Stimulated activated CD8-positive, alpha-beta memory T cell treated with anti-CD3 and anti-CD28 coated beads, Interleukin-12 subunit alpha, Interleukin-12 subunit beta, amount 100 ng/mL, for 24 hours (primary cell): ENCODE data around the gene SMYD3.
"Not testable (repeated sequence)": the region's sequence is repeated elsewhere in the genome, so short reads cannot be mapped to it uniquely, and the experiment has no call there.

Experiments
- DNase-seq: peaks from one replicate; pipeline ENCODE4 v3.0.0-alpha.2; 2020; ENCODE audit errors: extremely low read depth

The SMYD3 gene

GRCh38 chr1:246108278-246108925, 398.7 kb downstream of the SMYD3 start:
- DNase-seq = no peak

DNA sequence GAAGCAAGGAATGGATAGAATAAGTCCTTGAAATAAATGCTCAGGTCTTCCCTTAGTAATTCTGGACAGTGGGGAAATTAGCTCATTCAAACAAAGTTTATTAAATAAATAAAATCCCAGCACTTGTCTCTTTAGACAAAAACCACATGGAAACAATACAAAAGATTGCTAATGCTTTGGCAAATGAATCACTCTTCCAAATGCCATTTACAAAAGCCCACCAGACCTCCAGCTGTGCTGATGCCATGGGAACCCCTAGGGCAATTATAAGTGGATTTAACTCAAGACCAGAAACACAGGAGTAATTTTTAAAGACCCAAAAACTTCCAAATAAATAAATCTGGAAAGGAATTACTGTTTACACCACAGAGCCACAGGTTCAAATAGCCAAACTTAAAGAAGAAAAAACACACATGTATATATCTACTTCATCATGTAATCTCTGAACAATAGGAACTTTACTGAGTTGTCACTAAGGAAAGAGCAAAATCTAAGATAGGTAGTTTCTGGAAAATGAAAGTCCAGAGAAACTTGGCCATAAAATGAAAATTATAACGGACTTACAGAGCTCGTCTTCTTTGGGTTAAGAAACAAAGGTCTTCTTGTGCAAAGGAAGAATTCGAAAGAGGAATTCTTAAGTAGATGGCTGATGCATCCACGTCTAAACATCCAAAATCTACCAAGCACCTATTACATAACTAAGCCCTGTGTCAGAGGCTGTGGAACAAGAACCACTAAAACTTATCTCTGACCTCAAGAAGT, 399.4 kb downstream of the SMYD3 start:
- DNase-seq = no peak

DNA sequence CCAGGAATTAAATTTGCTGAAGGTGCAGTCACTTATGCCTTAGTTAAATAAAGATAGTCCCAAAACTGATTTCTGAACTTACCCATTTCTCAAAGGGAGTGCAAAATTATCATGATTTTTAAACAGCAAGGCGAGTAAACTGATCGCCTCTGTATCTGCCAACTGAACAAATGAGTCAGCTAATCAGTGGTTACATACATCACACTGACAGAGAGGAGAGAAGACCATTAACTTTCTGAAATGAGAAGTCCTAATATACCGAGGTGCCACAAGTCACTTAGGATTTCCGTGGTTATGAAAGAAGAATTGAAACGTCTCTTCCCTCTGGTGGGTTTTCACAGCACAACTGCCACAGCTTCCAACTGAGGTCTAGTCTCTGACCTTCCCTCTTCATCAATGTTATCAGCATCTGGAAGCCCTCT, 400.7 kb downstream of the SMYD3 start:
- DNase-seq = no peak

- no peak for DNase-seq
Measured at GRCh38 chr1:246104927-246105326, 402.2 kb downstream of the SMYD3 start.

DNA sequence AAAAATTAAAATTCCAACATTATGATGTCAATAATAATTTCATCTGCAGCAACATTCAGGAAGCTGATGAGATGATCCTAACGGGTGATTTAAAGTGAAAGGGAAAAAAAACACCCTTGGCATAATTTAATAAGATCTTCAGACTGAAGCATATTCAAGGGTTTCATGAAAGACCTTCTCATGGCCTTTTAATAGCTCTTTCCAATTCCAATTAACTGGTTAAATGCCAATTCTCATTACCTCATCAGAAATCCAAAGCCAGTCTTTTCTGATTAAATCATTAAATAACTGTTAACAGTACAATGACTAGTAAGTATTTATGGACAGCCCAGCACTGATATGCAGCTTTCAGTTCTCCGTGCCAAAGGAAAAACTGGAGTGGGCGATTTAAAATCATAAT, 407.5 kb downstream of the SMYD3 start:
- no peak for DNase-seq

DNA sequence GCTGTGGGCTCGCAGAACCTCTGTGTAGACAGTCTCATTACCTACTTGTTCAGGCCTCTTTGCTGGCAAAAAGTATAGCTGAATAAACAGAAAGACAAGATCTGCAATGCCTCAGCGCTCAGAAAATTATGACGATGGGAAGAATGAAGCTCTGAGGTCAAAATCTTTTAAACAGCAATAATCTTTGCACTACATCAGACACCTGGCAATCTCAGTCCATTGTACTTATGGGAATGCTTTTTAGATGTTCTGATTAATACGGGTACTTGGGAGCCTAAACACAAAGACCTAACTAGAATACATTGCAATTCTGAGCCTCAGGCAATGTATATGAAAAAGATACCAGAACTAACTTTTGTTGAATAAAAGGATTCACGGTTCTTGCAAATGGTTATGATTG, 410.7 kb downstream of the SMYD3 start:
- DNase-seq = no peak

DNA sequence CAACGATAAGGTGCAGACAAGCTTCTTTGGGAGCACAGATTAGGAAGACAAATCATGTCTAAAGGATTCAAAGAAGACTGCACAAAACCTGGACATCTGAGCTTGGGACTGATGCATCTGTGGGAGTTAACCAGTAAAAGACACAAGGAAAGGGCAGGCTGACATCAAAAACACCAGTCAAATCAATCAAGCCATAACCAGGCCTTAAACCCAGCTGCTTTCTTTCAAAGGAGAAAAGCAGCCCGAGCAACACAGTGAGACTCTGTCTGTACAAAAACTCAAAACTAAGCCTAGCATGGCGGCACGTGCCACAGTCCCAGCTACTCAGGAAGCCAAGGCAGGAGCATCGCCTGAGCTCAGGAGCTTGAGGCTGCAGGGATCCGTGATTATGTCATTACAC, 411.6 kb downstream of the SMYD3 start:
- no peak for DNase-seq

DNA sequence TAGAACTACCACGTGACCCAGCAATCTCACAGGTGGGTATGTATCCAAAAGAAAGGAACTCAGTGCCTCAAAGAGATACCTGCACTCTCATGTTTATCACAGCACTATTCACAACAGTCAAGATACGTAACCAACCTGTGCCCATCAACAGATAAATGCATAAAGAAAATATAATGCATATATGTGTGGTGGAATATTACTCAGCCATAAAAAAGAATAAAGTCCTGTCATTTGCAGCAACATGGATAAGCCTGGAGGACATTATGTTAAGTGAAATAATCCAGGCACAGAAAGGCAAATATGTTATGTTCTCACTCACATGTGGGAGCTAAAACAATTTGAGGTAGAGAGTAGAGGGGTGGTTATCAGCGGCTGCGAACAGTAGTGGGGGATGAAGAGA, 413.8 kb downstream of the SMYD3 start:
- DNase-seq = no peak

GRCh38 chr1:246092136-246092535, 414.9 kb downstream of the SMYD3 start:
- no peak for DNase-seq

- DNase-seq = no peak
Measured at GRCh38 chr1:246091477-246091876, 415.6 kb downstream of the SMYD3 start.

GRCh38 chr1:246086191-246086590, 420.9 kb downstream of the SMYD3 start:
- no peak for DNase-seq

- DNase-seq = no peak
Measured at GRCh38 chr1:246083416-246083815, 423.7 kb downstream of the SMYD3 start.

- DNase-seq = no peak
Measured at GRCh38 chr1:246081856-246082668, 425.0 kb downstream of the SMYD3 start.

DNA sequence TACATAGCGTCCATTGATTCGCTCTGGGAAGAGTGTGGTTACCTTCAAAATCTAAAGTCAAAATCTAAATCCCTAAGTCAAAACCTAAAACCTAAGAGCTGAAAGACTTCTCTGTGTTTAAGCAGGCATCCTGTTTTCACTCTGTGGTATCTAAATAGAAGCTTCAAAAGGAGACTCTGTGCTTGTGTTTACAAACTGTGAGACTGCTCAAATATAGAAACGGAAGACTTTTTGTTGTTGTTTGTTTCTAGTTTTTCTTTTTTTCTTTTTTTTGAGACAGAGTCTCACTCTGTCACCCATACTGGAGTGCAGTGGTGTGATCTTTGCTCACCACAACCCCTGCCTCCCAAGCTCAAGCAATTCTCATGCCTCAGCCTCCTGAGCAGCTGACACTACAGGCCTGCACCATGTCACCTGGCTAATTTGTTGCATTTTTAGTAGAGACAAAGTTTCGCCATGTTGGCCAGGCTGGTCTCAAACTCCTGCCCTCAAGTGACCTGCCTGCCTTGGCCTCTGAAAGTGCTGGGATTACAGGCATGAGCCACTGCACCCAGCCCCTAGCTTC, 425.9 kb downstream of the SMYD3 start:
- no peak for DNase-seq

- no peak for DNase-seq
Measured at GRCh38 chr1:246080031-246080430, 427.0 kb downstream of the SMYD3 start.

- no peak for DNase-seq
Measured at GRCh38 chr1:246078888-246079252, 428.2 kb downstream of the SMYD3 start.

- no peak for DNase-seq
Measured at GRCh38 chr1:246078126-246078887, 428.8 kb downstream of the SMYD3 start.

GRCh38 chr1:246077476-246077875, 429.6 kb downstream of the SMYD3 start:
- no peak for DNase-seq

- DNase-seq = no peak
Measured at GRCh38 chr1:246074421-246074820, 432.7 kb downstream of the SMYD3 start.

GRCh38 chr1:246072456-246072955, 434.6 kb downstream of the SMYD3 start:
- DNase-seq = no peak

- DNase-seq = not testable (repeated sequence)
Measured at GRCh38 chr1:246071981-246072380, 435.1 kb downstream of the SMYD3 start.
